ENCODE data around the gene HFE.
"Not testable (repeated sequence)": the region's sequence is repeated elsewhere in the genome, so short reads cannot be mapped to it uniquely, and the experiment has no call there.

Gene HFE

GRCh38 chr6:26071135-26071534, 16.1 kb upstream of the HFE start:
- Mint-ChIP-seq H3K9me3 (no peaks in the 10 kb centered on the region), H3K4me1 (no peaks in the 10 kb centered on the region), H3K36me3 (ENCODE audit: insufficient read depth) (no peaks in the 10 kb centered on the region), H3K4me3 (no peak overlapping the region), H3K27me3 (no peaks in the 10 kb centered on the region), H3K27ac (ENCODE audit: low read depth) (no peak overlapping the region)
- no peak for DNase-seq (ENCODE audit: low spot score in 2 of 2)
- no peak for ATAC-seq (replicated peaks; ENCODE audit: extremely low read depth, poor library complexity, severe bottlenecking)

GRCh38 chr6:26075063-26075717, 12.0 kb upstream of the HFE start:
- no peaks in the 10 kb centered on the region for H3K9me3 Mint-ChIP-seq
- H3K27me3 Mint-ChIP-seq, result no peaks in the 10 kb centered on the region
- H3K36me3 Mint-ChIP-seq (ENCODE audit: insufficient read depth), result no peaks in the 10 kb centered on the region
- H3K4me1 Mint-ChIP-seq, result no peaks in the 10 kb centered on the region
- DNase-seq (ENCODE audit: low spot score in 2 of 2) (no peak), ATAC-seq (replicated peaks; ENCODE audit: extremely low read depth, poor library complexity, severe bottlenecking) (no peak)
- H3K4me3 Mint-ChIP-seq, result no peak overlapping the region
- no peak overlapping the region for H3K27ac Mint-ChIP-seq (ENCODE audit: low read depth)

GRCh38 chr6:26078066-26078465, 9.2 kb upstream of the HFE start:
- H3K4me3 Mint-ChIP-seq; H3K9me3 Mint-ChIP-seq; H3K36me3 Mint-ChIP-seq (ENCODE audit: insufficient read depth); DNase-seq (ENCODE audit: low spot score in 2 of 2); ATAC-seq (replicated peaks; ENCODE audit: extremely low read depth, poor library complexity, severe bottlenecking); H3K27ac Mint-ChIP-seq (ENCODE audit: low read depth); H3K4me1 Mint-ChIP-seq; H3K27me3 Mint-ChIP-seq: not testable (repeated sequence)

GRCh38 chr6:26081096-26081495, 6.1 kb upstream of the HFE start:
- not testable (repeated sequence) for ATAC-seq (replicated peaks; ENCODE audit: extremely low read depth, poor library complexity, severe bottlenecking); H3K9me3 Mint-ChIP-seq; H3K4me1 Mint-ChIP-seq; H3K4me3 Mint-ChIP-seq; H3K36me3 Mint-ChIP-seq (ENCODE audit: insufficient read depth); DNase-seq (ENCODE audit: low spot score in 2 of 2); H3K27me3 Mint-ChIP-seq; H3K27ac Mint-ChIP-seq (ENCODE audit: low read depth)

GRCh38 chr6:26086211-26086610, 1.0 kb upstream of the HFE start:
- Mint-ChIP-seq H3K36me3 (ENCODE audit: insufficient read depth) (peaks cover 1% of the 10 kb centered on the region), H3K4me1 (peaks cover 33% of the 10 kb centered on the region), H3K27ac (ENCODE audit: low read depth) (no peak overlapping the region), H3K9me3 (no peaks in the 10 kb centered on the region), H3K27me3 (no peaks in the 10 kb centered on the region), H3K4me3 (peak overlapping the region; percentile 88)
- DNase-seq (ENCODE audit: low spot score in 2 of 2) (no peak), ATAC-seq (replicated peaks; ENCODE audit: extremely low read depth, poor library complexity, severe bottlenecking) (peak; percentile 89)

- no peaks in the 10 kb centered on the region for H3K9me3 Mint-ChIP-seq
- H3K4me1 Mint-ChIP-seq, result peaks cover 38% of the 10 kb centered on the region
- H3K27ac Mint-ChIP-seq (ENCODE audit: low read depth), result peak overlapping the region; percentile 27
These were observed 1.1 kb downstream of the HFE start for GRCh38 chr6:26088344-26088743.

GRCh38 chr6:26089272-26089671, 2.0 kb downstream of the HFE start:
- Mint-ChIP-seq H3K27ac (ENCODE audit: low read depth) (no peak overlapping the region), H3K36me3 (ENCODE audit: insufficient read depth) (peaks cover 1% of the 10 kb centered on the region), H3K4me3 (no peak overlapping the region), H3K9me3 (no peaks in the 10 kb centered on the region), H3K27me3 (no peaks in the 10 kb centered on the region), H3K4me1 (peaks cover 38% of the 10 kb centered on the region)
- ATAC-seq (replicated peaks; ENCODE audit: extremely low read depth, poor library complexity, severe bottlenecking) (no peak), DNase-seq (ENCODE audit: low spot score in 2 of 2) (no peak)

More at GRCh38 chr6:26088344-26088743, 1.1 kb downstream of the HFE start:
- no peak for ATAC-seq (replicated peaks; ENCODE audit: extremely low read depth, poor library complexity, severe bottlenecking)
- no peaks in the 10 kb centered on the region for H3K27me3 Mint-ChIP-seq
- H3K4me3 Mint-ChIP-seq, result peak overlapping the region; percentile 88
- H3K36me3 Mint-ChIP-seq (ENCODE audit: insufficient read depth), result peaks cover 1% of the 10 kb centered on the region
- no peak for DNase-seq (ENCODE audit: low spot score in 2 of 2)

GRCh38 chr6:26092443-26092842, 5.2 kb downstream of the HFE start:
- Mint-ChIP-seq H3K9me3 (no peaks in the 10 kb centered on the region), H3K27ac (ENCODE audit: low read depth) (no peak overlapping the region), H3K27me3 (no peaks in the 10 kb centered on the region), H3K36me3 (ENCODE audit: insufficient read depth) (no peaks in the 10 kb centered on the region), H3K4me3 (no peak overlapping the region), H3K4me1 (peaks cover 33% of the 10 kb centered on the region)
- DNase-seq (ENCODE audit: low spot score in 2 of 2) (no peak), ATAC-seq (replicated peaks; ENCODE audit: extremely low read depth, poor library complexity, severe bottlenecking) (no peak)

- no peak overlapping the region for H3K4me3 Mint-ChIP-seq
- no peaks in the 10 kb centered on the region for H3K27me3 Mint-ChIP-seq
These were observed 6.8 kb downstream of the HFE start for GRCh38 chr6:26094036-26094435.

GRCh38 chr6:26097268-26097875, 10.1 kb downstream of the HFE start:
- Mint-ChIP-seq H3K36me3 (ENCODE audit: insufficient read depth) (no peaks in the 10 kb centered on the region), H3K9me3 (no peaks in the 10 kb centered on the region), H3K4me1 (peaks cover 10% of the 10 kb centered on the region), H3K27ac (ENCODE audit: low read depth) (no peak overlapping the region), H3K4me3 (no peak overlapping the region), H3K27me3 (no peaks in the 10 kb centered on the region)
- DNase-seq (ENCODE audit: low spot score in 2 of 2) (peak; percentile 48 to 51), ATAC-seq (replicated peaks; ENCODE audit: extremely low read depth, poor library complexity, severe bottlenecking) (no peak)

More at GRCh38 chr6:26094036-26094435, 6.8 kb downstream of the HFE start:
- H3K27ac Mint-ChIP-seq (ENCODE audit: low read depth), result no peak overlapping the region
- H3K9me3 Mint-ChIP-seq, result no peaks in the 10 kb centered on the region
- no peaks in the 10 kb centered on the region for H3K36me3 Mint-ChIP-seq (ENCODE audit: insufficient read depth)
- peaks cover 23% of the 10 kb centered on the region for H3K4me1 Mint-ChIP-seq
- DNase-seq (ENCODE audit: low spot score in 2 of 2), result no peak
- ATAC-seq (replicated peaks; ENCODE audit: extremely low read depth, poor library complexity, severe bottlenecking), result no peak

- Mint-ChIP-seq H3K4me3 (peak overlapping the region; percentile 92), H3K27me3 (no peaks in the 10 kb centered on the region), H3K27ac (ENCODE audit: low read depth) (peak overlapping the region; percentile 99), H3K4me1 (peaks cover 18% of the 10 kb centered on the region), H3K36me3 (ENCODE audit: insufficient read depth) (peaks cover 11% of the 10 kb centered on the region), H3K9me3 (no peaks in the 10 kb centered on the region)
- no peak for DNase-seq (ENCODE audit: low spot score in 2 of 2)
- ATAC-seq (replicated peaks; ENCODE audit: extremely low read depth, poor library complexity, severe bottlenecking), result peak; percentile 79
These were observed 16.0 kb downstream of the HFE start for GRCh38 chr6:26103141-26103769.

GRCh38 chr6:26103770-26104456, 16.7 kb downstream of the HFE start:
- Mint-ChIP-seq H3K9me3 (no peaks in the 10 kb centered on the region), H3K36me3 (ENCODE audit: insufficient read depth) (peaks cover 11% of the 10 kb centered on the region), H3K4me3 (peak overlapping the region; percentile 92), H3K4me1 (peaks cover 18% of the 10 kb centered on the region), H3K27ac (ENCODE audit: low read depth) (peak overlapping the region; percentile 99), H3K27me3 (no peaks in the 10 kb centered on the region)
- ATAC-seq (replicated peaks; ENCODE audit: extremely low read depth, poor library complexity, severe bottlenecking) (peak; percentile 96), DNase-seq (ENCODE audit: low spot score in 2 of 2) (peak; percentile 86 to 93)
